GM10847 (cell line): Measurements from ENCODE around the gene STAT5A.

Experiments
- POLR2A ChIP-seq: IDR thresholded peaks from 2 replicates; pipeline ENCODE4 v1.6.1; 2011; ENCODE audit not compliant: insufficient read length; ENCODE audit errors: extremely low read depth

Gene STAT5A

GRCh38 chr17:42354956-42355843 lies 66.9 kb downstream of the STAT5A start:
- TF ChIP-seq POLR2A: no peak

- TF ChIP-seq POLR2A: no peak
These were observed 70.1 kb downstream of the STAT5A start for GRCh38 chr17:42358434-42358833.

- TF ChIP-seq POLR2A: no peak
These were observed 70.8 kb downstream of the STAT5A start for GRCh38 chr17:42359133-42359532.
